Lung (tissue), 12 donors: ENCODE results near the gene BRPF3. TPM values are rescaled to one million over a fixed set of nuclear protein-coding genes. Genes with fewer than 3 reads are reported as not detected.
A peak's percentile ranks its signal among the peaks of the same experiment; 100 is the strongest.

ENCODE experiments used
- ATAC-seq: fragments of 200-7000 bp; cut with Tn5 transposase; one replicate; pipeline ENCODE4 v1.9.1; 2020; ENCODE audit warnings: moderate number of reproducible peaks; ENCODE audit not compliant: insufficient read depth, low FRiP score
- DNase-seq, 3 donors: peaks; one replicate each; pipeline ENCODE4 v3.0.0-alpha.2; 2013 to 2017
- H3K27ac ChIP-seq, 2 donors: one replicate each; pipeline ENCODE4 v1.5.1; 2013; ENCODE audit warnings: mild to moderate bottlenecking in 2 of 2, moderate library complexity in 2 of 2, control low read depth in 1 of 2, inconsistent platforms in 1 of 2, low read depth in 1 of 2, low read length in 1 of 2
- H3K27me3 ChIP-seq, 3 donors: one replicate each; pipeline ENCODE4 v1.5.1; 2013; ENCODE audit warnings: low read length in 2 of 3; ENCODE audit not compliant: control insufficient read depth in 3 of 3, insufficient read depth in 3 of 3
- H3K36me3 ChIP-seq, 4 donors: one replicate each; pipeline ENCODE4 v1.5.1; 2013; ENCODE audit warnings: low read length in 4 of 4, mild to moderate bottlenecking in 1 of 4, moderate library complexity in 1 of 4; ENCODE audit not compliant: control insufficient read depth in 4 of 4, insufficient read depth in 4 of 4
- H3K4me1 ChIP-seq, 5 donors: one replicate each; pipeline ENCODE4 v1.5.1; 2013; ENCODE audit warnings: low read length in 5 of 5, mild to moderate bottlenecking in 2 of 5, moderate library complexity in 1 of 5; ENCODE audit not compliant: control insufficient read depth in 5 of 5, insufficient read depth in 5 of 5
- H3K4me3 ChIP-seq: one replicate; pipeline ENCODE4 v1.5.1; 2013; ENCODE audit warnings: mild to moderate bottlenecking, control low read depth, moderate library complexity
- H3K9ac ChIP-seq, 2 donors: one replicate each; pipeline ENCODE4 v1.5.1; 2013; ENCODE audit warnings: low read length in 2 of 2, control low read depth in 1 of 2; ENCODE audit not compliant: insufficient read depth in 1 of 2
- H3K9me3 ChIP-seq, 4 donors: one replicate each; pipeline ENCODE4 v1.5.1; 2013; ENCODE audit warnings: low read length in 3 of 4, mild to moderate bottlenecking in 1 of 4, moderate library complexity in 1 of 4; ENCODE audit not compliant: control insufficient read depth in 4 of 4, insufficient read depth in 3 of 4
- WGBS, 2 donors: extraction: QIAGEN DNeasy Blood & Tissue Kit; methylation state at CpG; one replicate each; pipeline ENCODE4 v1.1.7; 2013; 5-methylcytosine and 5-hydroxymethylcytosine counted together
- polyA plus RNA-seq, 2 donors: library from polyadenylated mRNA; stranded (reverse); fragments of 200-250 nt; gene quantifications; one replicate each; pipeline ENCODE4 v1.2.1, GENCODE V29; 2013
- total RNA-seq, 2 donors: library from RNA; depleted of rRNA in 1 of 2; stranded (reverse); fragments of >200 nt in 1 of 2; gene quantifications; one replicate each; pipeline ENCODE4 v1.2.1, GENCODE V29; 2014 to 2021
- TF ChIP-seq, protein P1 (sequence below): IDR thresholded peaks from 2 replicates; pipeline ENCODE4 v1.5.1; 2012; ENCODE audit warnings: mild to moderate bottlenecking; ENCODE audit errors: control extremely low read depth, extremely low read depth
- donor health status: control.
- donor health status: control.
- donor health status: Bipolar disorder and iron deficiency.
- donor health status: healthy.
- donor health status: DM: yes; HTN: yes; CAD: no.

The BRPF3 gene
- total and polyA plus RNA-seq, 4 donors = 7.8 to 29.2 (median 20.2) TPM

DNA sequence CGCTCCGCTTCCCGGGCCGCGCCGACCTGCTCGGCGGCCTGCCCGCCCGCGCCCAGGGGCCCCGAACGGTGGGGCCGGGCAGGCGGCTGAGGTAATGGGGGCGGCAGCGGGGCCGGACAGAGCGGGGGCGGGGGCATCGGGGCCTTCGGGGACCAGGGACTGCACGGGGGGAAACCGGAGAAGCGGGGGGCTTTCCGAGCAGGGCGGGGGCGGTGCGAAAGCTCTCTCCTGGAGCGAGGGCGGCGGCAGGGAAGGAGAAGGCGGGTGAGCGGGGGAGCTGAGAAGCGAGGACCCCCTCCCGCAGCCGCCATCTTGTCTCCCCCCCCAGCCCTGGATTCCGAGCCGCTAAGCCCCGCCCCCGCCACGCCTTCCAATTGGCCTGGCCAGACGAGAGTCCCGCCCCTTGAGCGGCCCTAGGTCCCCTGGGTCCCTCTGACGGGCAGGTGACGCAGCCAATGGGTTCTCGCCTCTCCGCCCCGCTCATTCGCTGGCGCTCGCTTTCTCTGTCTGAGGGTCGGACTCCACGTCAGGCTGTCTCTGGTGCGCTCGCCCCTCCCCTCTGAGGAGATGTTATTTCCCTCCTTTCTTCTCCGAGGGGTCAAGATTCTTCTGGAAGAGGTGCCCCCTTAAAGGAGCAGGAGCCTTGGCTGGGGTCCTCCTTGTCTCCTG is 470 bp downstream of the BRPF3 start:
- no peaks in the 10 kb centered on the region for H3K9me3 ChIP-seq
- H3K4me1 ChIP-seq = peaks cover 3 to 13% (median 7%) of the 10 kb centered on the region in 5 donors
- TF ChIP-seq, protein P1, sequence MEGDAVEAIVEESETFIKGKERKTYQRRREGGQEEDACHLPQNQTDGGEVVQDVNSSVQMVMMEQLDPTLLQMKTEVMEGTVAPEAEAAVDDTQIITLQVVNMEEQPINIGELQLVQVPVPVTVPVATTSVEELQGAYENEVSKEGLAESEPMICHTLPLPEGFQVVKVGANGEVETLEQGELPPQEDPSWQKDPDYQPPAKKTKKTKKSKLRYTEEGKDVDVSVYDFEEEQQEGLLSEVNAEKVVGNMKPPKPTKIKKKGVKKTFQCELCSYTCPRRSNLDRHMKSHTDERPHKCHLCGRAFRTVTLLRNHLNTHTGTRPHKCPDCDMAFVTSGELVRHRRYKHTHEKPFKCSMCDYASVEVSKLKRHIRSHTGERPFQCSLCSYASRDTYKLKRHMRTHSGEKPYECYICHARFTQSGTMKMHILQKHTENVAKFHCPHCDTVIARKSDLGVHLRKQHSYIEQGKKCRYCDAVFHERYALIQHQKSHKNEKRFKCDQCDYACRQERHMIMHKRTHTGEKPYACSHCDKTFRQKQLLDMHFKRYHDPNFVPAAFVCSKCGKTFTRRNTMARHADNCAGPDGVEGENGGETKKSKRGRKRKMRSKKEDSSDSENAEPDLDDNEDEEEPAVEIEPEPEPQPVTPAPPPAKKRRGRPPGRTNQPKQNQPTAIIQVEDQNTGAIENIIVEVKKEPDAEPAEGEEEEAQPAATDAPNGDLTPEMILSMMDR = no peak
- H3K9ac ChIP-seq = peak overlapping the region in 1 of 2 donors; percentile 73
- 1% methylated on average over 39 to 58 of the region's 58 CpGs for WGBS, 2 donors
- H3K27me3 ChIP-seq = no peaks in the 10 kb centered on the region
- ATAC-seq (peak; percentile 98), DNase-seq (peak; percentile 99)
- H3K36me3 ChIP-seq = peaks cover 3 to 26% (median 17%) of the 10 kb centered on the region in 4 donors
- peak overlapping the region; percentile 88 to 95 for H3K27ac ChIP-seq
- H3K4me3 ChIP-seq = peak overlapping the region; percentile 73

DNA sequence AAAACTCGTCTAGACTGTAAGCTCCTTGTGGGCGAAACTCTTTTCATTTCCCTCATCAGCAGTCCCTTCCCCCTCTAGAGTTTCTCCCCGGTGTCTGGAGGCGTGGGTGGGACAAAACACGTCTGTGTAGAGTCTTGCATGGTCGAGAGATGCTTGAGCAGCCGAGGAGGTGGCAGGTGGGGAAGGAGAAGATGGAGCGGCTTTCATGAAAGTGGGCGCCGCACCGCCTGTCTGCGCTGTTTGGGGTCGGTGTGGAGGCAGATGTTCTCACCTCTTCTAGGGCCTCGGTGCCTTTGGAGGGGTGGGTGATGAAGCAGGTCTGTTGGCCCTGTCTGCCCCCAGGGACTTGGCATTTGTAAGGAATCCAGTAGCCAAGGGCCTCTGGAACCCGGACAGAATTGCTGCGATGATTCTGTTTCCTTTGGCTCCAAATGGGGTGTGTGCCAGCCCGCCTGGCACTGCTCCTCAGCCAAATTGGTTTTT is 1.2 kb downstream of the BRPF3 start:
- Histone ChIP-seq H3K27ac (no peak overlapping the region), H3K9me3 (no peaks in the 10 kb centered on the region), H3K36me3 (peaks cover 3 to 34% (median 20%) of the 10 kb centered on the region in 4 donors), H3K4me3 (peak overlapping the region; percentile 6), H3K4me1 (peaks cover 3 to 13% (median 7%) of the 10 kb centered on the region in 5 donors), H3K9ac (no peak overlapping the region), H3K27me3 (no peaks in the 10 kb centered on the region)
- DNase-seq = peak in 2 of 3 donors; percentile 4 to 13
- 62 to 75% methylated on average over 17 of the region's 17 CpGs for whole genome bisulfite sequencing, 2 donors
- no peak for ATAC-seq
- TF ChIP-seq, protein P1 = no peak

DNA sequence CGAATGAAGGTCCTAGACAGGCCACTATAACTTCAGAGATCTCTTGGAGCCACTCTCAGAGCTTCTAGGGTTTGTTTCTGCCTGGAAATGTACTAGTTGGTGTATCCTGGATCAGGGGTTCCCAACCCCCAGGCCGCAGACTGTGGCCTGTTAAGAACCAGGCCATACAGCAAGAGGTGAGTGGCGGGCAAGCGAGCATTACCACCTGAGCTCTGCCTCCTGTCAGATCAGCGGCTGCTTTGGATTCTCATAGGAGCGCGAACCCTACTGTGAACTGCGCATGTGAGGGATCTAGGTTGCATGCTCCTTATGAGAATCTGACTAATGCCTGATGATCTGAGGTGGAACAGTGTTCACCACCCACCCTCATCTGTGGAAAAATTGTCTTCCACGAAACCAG is 2.4 kb downstream of the BRPF3 start:
- Histone ChIP-seq H3K9me3 (no peaks in the 10 kb centered on the region), H3K4me1 (peaks cover 4 to 13% (median 7%) of the 10 kb centered on the region in 5 donors), H3K9ac (no peak overlapping the region), H3K27ac (no peak overlapping the region), H3K27me3 (no peaks in the 10 kb centered on the region), H3K4me3 (no peak overlapping the region), H3K36me3 (peaks cover 3 to 43% (median 25%) of the 10 kb centered on the region in 4 donors)
- WGBS, 2 donors = 97 to 100% methylated on average over 9 of the region's 9 CpGs
- TF ChIP-seq, protein P1 = no peak
- no peak for ATAC-seq
- DNase-seq = no peak
